Measurements from ENCODE around the gene MAPKAP1.

MAPKAP1 gene

DNA sequence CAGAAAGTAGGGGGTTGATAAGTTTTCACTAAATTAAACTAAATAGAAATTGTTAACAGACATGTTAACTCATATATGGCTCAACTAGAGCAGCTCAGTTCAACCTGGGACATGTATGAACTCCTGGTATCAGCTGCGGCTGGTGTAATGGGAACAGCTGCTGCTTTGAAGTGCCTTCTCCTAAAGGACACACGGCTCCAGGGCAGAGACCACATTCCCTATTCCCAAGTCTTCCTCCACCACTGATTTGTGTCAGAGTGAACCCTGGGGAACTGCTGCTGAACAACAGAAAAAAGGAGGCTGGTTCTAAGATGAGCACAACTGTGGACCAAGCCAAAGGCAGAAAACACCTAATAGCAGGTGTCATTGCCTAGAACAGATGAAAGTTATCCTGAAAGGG is 71.1 kb downstream of the MAPKAP1 start:
- no peak overlapping the region for H3K4me3 ChIP-seq (ENCODE audit: low read depth in 1 of 2, low read length in 1 of 2)
- H3K4me1 ChIP-seq (ENCODE audit: control insufficient read depth in 1 of 2, insufficient read depth in 1 of 2, low read depth in 1 of 2, low read length in 1 of 2), result peaks cover 30% of the 10 kb centered on the region in 2 experiments
- no peaks in the 10 kb centered on the region for H3K9me3 ChIP-seq
- no peaks in the 10 kb centered on the region for H3K36me3 ChIP-seq
- no peaks in the 10 kb centered on the region for H3K27me3 ChIP-seq
- TF ChIP-seq, protein P1, sequence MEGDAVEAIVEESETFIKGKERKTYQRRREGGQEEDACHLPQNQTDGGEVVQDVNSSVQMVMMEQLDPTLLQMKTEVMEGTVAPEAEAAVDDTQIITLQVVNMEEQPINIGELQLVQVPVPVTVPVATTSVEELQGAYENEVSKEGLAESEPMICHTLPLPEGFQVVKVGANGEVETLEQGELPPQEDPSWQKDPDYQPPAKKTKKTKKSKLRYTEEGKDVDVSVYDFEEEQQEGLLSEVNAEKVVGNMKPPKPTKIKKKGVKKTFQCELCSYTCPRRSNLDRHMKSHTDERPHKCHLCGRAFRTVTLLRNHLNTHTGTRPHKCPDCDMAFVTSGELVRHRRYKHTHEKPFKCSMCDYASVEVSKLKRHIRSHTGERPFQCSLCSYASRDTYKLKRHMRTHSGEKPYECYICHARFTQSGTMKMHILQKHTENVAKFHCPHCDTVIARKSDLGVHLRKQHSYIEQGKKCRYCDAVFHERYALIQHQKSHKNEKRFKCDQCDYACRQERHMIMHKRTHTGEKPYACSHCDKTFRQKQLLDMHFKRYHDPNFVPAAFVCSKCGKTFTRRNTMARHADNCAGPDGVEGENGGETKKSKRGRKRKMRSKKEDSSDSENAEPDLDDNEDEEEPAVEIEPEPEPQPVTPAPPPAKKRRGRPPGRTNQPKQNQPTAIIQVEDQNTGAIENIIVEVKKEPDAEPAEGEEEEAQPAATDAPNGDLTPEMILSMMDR (IDR thresholded peaks at IDR 0.05), result no peak
- H3K27ac ChIP-seq, result no peak overlapping the region

DNA sequence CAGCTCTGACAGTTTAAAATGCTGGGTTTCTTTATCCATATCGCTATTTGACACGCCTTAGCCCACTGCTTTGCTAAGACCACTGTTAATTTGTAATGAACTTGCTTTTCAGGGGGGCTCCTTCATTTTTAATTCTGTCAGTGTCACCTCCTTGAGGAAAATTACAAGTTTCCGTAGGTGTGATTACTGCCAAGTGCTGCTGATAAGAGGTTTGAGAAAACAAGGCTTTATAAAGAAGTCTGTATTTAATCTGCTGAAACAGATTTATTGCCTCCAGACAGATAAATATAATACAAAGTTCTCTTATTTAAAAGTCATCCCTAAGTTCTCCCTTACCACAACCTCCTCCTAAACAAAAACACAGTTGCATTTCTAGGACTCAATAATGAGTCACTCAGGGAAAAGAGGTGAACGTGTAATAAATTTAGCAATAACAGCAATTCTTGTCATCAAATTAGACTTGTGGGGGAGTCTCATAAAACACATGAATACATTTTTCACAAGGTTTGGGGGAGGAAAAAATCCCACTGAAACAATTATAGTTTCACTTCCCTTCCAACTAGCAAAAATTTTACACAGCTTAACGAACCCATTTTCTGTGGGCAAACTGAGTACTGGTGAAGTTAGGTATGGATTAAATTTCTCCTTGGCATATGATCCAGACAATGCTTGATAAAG is 72.8 kb downstream of the MAPKAP1 start:
- TF ChIP-seq, protein P1 (IDR thresholded peaks at IDR 0.05), result no peak
- no peaks in the 10 kb centered on the region for H3K36me3 ChIP-seq
- H3K4me3 ChIP-seq (ENCODE audit: low read depth in 1 of 2, low read length in 1 of 2), result no peak overlapping the region
- H3K27me3 ChIP-seq, result no peaks in the 10 kb centered on the region
- H3K4me1 ChIP-seq (ENCODE audit: control insufficient read depth in 1 of 2, insufficient read depth in 1 of 2, low read depth in 1 of 2, low read length in 1 of 2), result peaks cover 47 to 48% of the 10 kb centered on the region in 2 experiments
- no peaks in the 10 kb centered on the region for H3K9me3 ChIP-seq
- no peak overlapping the region for H3K27ac ChIP-seq

DNA sequence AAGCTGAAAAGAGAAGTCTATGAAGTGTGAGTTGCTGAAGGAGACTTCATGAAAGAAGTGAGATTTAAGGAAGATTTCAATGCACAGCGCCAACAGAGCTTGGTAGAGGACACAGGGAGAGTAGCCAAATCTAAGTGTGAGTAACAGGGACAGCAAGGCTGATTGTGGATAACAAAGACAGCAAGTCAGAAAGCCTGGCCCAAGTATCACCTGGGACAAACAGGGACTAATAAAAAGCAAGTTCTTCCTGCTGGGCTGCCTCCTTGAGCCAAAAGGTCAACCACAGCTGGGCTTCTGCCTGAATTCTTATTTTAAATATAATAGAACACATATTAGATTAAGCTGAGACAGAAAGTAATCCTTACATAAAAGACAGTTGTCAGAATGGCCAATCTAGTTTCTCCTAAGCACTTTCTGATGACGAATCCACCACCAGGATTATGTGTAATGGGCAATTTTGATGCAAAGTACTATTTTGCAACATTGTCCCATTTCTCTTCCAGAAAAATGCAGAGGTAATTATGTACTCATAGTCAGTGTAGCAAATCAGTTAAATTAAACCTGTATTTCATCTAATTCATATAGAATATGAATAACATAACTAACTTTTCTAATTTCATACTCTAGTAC is 73.8 kb downstream of the MAPKAP1 start:
- TF ChIP-seq, protein P1 (IDR thresholded peaks at IDR 0.05), result no peak
- H3K9me3 ChIP-seq, result no peaks in the 10 kb centered on the region
- no peaks in the 10 kb centered on the region for H3K36me3 ChIP-seq
- H3K4me1 ChIP-seq (ENCODE audit: control insufficient read depth in 1 of 2, insufficient read depth in 1 of 2, low read depth in 1 of 2, low read length in 1 of 2), result peaks cover 56 to 57% of the 10 kb centered on the region in 2 experiments
- H3K27ac ChIP-seq, result peak overlapping the region; percentile 80
- H3K4me3 ChIP-seq (ENCODE audit: low read depth in 1 of 2, low read length in 1 of 2), result no peak overlapping the region
- no peaks in the 10 kb centered on the region for H3K27me3 ChIP-seq

DNA sequence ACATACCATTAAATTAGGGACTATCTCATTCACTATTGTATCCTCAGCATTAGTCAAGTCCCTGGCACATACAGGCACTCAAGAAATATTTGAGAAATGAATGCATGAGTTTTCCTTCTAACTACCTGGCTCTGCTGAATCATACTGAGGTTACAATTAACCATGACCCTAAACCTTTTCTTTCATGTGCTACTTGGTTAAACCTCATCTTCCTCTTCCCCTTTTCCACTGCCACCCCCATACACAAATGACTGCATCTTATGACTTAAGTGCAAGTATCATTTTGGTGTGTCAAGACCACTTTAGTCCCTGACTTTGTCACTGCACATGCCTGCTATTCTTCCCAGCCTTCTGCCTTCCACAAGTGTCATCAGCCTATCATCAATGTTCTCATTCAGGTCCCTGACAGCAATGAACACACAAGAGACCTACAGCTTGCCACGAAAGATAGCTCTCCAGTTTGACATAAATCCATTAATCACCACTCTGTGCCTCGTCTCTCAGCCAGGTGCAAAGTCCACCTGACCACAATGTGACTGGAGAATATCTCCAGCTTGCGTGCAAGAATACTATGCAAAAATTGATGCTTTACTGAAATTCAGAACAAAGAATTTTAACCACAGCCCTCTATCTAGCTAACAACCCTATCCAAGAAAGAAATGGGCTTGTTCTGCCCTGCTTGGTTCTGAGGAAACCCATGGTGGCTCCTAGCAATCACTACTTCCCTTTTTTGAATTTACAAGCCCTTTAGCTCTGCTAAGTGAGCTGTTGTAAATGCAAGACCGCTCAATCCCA is 74.5 kb downstream of the MAPKAP1 start:
- peak overlapping the region in 1 of 2 experiments; percentile 17 for H3K4me3 ChIP-seq (ENCODE audit: low read depth in 1 of 2, low read length in 1 of 2)

DNA sequence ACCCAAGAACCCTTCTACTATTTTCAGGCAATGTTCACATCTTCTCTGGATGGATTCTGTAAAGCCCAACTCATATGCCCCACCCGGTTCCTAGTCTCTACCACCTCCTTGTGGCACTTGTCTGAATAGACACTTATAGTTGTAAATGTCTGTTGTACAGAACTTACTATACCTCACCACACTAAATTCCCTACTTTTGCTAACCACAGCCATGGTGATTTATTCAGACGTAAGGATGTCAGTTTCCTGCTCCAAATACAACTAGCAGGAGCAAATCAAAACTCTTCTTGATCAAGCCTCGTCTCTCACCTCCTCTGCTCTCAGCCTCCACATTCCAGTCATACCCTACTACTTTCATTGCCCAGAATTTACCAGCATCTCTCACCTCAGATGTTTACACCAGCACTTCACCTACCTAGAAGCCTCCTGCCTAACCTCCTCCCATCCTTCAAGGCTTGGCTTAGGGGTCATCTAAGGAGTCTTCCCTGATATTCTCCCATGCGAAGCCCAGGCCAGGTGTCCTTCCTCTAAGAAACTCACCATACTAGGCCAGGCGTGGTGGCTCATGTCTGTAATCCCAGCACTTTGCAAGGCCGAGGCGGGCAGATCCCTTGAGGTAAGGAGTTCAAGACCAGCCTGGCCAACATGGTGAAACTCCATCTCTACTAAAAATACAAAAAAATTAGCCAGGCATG is 75.5 kb downstream of the MAPKAP1 start:
- no peaks in the 10 kb centered on the region for H3K27me3 ChIP-seq
- peaks cover 59 to 60% of the 10 kb centered on the region in 2 experiments for H3K4me1 ChIP-seq (ENCODE audit: control insufficient read depth in 1 of 2, insufficient read depth in 1 of 2, low read depth in 1 of 2, low read length in 1 of 2)
- H3K9me3 ChIP-seq, result no peaks in the 10 kb centered on the region
- no peaks in the 10 kb centered on the region for H3K36me3 ChIP-seq
- TF ChIP-seq, protein P1 (IDR thresholded peaks at IDR 0.05), result peak; percentile 19
- peak overlapping the region in 1 of 2 experiments; percentile 17 for H3K4me3 ChIP-seq (ENCODE audit: low read depth in 1 of 2, low read length in 1 of 2)
- peak overlapping the region; percentile 80 for H3K27ac ChIP-seq

More for the DNA sequence above, 74.5 kb downstream of the MAPKAP1 start:
- Histone ChIP-seq H3K27ac (peak overlapping the region; percentile 80), H3K36me3 (no peaks in the 10 kb centered on the region), H3K4me1 (ENCODE audit: control insufficient read depth in 1 of 2, insufficient read depth in 1 of 2, low read depth in 1 of 2, low read length in 1 of 2) (peaks cover 59 to 60% of the 10 kb centered on the region in 2 experiments), H3K9me3 (no peaks in the 10 kb centered on the region), H3K27me3 (no peaks in the 10 kb centered on the region)
- TF ChIP-seq, protein P1 (IDR thresholded peaks at IDR 0.05), result no peak
